ENCODE measurements around the gene FBXO21. TPM values are rescaled to one million over a fixed set of nuclear protein-coding genes. Genes with fewer than 3 reads are reported as not detected.

FBXO21 gene
- polyA plus RNA-seq, 3 donors, result 59.3 to 67.2 (median 66.6) TPM

DNA sequence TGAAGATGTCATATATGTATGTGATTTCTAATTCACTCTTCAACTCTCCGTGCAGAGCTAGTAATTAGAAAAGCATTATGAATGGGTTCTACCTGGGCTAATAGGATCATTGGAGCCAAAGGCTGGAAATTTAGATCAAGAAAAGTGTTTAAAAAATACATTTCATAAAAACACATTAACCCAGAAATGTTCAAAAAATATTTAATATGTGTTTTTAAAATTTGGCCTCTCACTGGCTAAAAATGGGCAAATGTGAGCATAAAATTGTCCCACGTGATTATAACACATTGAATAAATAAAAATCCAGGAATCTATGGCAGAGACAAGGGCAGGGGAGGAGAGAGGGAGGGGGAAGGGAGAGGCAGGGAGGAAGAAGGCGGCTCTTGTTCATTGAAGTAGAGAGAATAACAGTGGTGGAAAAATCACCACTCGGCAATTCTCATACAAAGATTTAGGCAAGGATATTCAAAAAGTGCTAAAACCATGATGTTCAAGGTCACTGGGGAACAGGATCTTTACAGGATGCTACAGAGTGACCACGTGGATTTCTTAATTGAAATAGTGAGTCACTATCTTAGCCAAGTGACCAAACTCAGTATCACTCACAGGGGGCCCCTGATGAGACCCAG is 38.8 kb downstream of the FBXO21 start:
- no peak for DNase-seq (ENCODE audit: extremely low read depth in 1 of 11, low read depth in 9 of 11, low spot score in 4 of 11)

DNA sequence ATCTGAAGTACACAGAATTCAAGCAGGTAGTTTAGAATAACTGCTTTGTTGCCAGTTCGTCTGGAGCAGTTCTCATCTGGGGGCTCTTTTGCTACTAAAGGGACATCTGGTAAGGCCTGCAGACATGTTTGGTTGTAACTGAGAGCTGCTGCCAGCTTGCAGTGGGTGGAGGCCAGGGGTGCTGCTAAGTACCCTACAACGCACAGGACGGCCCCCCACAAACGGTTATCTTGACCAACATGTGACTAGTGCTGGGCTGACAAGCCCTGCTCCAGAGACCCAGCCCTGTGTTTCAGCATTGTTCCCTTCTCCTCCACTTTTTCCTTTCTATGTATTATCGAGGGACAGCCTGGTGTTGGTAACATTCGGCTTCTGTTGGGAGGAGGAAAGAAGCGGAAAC is 40.8 kb downstream of the FBXO21 start:
- no peak for DNase-seq (ENCODE audit: extremely low read depth in 1 of 11, low read depth in 9 of 11, low spot score in 4 of 11)

- DNase-seq (ENCODE audit: extremely low read depth in 1 of 11, low read depth in 9 of 11, low spot score in 4 of 11), result no peak
Measured at GRCh38 chr12:117148642-117149041, 41.6 kb downstream of the FBXO21 start.

GRCh38 chr12:117147639-117148038 is 42.6 kb downstream of the FBXO21 start:
- DNase-seq (ENCODE audit: extremely low read depth in 1 of 11, low read depth in 9 of 11, low spot score in 4 of 11), result no peak

DNA sequence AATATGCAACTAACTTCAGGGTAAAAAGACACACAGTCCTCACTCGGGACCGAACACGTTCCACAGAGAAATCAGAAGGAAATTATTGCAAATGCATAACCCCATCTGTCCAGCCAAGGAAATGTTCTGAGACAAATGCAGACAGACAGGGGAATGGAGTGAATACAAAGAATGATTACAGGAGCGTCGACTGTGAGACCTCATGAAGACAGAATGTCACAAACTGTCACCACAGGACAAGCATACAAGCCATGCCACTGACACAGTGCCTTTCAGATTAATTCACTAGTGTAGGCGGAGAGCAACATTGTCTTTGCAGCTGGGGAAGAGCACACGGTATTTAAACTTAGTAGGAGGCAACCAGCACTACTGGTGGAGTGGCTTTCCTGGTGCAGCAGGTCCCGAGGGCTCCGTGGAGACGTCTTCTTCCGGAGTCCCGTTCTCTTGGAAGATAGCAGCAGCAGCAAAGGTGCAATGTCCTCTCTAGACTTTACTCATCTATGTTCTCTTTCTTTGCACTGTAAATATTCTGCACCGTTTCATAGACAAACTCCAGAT is 44.6 kb downstream of the FBXO21 start:
- no peak for DNase-seq (ENCODE audit: extremely low read depth in 1 of 11, low read depth in 9 of 11, low spot score in 4 of 11)

DNA sequence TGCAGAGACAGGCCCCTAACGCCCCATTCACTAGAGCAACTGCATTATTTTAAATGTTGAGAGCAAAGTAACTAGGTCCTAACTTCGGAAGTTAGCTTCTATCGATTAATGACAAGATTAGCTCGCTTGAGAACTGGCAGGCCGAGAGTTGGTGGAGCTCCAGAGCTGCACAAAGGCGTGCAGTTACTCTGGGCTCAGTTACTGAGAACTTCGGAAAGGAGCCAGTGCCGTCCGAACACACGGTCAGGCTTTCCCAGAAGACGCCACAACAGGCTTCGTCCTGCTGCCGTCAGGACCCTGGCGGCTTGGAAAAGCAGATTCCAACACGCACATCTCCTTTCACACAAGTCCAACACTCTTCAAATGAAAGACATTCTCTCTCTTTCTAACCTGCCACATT is 45.7 kb downstream of the FBXO21 start:
- DNase-seq (ENCODE audit: extremely low read depth in 1 of 11, low read depth in 9 of 11, low spot score in 4 of 11), result no peak

GRCh38 chr12:117143008-117143532 is 47.2 kb downstream of the FBXO21 start:
- DNase-seq (ENCODE audit: extremely low read depth in 1 of 11, low read depth in 9 of 11, low spot score in 4 of 11), result peak in 3 of 11 donors; percentile 33 to 39 (median 38)

- DNase-seq (ENCODE audit: extremely low read depth in 1 of 11, low read depth in 9 of 11, low spot score in 4 of 11), result no peak
Measured at GRCh38 chr12:117142094-117142493, 48.2 kb downstream of the FBXO21 start.

GRCh38 chr12:117141097-117141898 is 49.0 kb downstream of the FBXO21 start:
- DNase-seq (ENCODE audit: extremely low read depth in 1 of 11, low read depth in 9 of 11, low spot score in 4 of 11), result no peak

DNA sequence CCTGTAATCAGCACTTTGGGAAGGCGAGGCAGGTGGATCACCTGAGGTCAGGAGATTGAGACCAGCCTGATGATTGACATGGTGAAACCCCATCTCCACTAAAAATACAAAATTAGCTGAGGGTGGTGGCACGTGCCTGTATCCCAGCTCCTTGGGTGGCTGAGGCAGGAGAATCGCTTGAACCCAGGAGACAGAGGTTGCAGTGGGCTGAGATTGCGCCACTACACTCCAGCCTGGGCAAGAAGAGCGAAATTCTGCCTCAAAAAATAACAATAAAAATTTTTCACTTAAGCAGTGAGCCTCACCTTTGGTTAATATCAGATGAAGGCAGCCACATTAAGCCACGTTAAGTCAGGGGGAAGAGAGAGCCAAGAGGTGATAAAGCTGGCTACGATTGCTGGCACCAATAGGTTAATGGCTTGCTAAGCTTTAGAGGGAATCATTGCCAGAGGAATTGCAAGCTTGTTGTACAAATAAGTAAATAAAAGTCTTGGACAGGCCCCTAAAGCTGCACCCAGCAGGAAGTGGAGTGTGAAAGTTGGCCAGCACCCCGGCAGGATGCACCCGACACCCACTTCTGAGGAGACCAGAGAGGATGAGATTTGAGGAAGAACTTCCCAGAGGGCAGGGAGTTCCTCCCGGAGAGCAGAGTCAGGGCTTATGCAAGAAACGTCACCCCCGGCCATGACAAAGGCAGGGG is 49.7 kb downstream of the FBXO21 start:
- no peak for DNase-seq (ENCODE audit: extremely low read depth in 1 of 11, low read depth in 9 of 11, low spot score in 4 of 11)

- no peak for DNase-seq (ENCODE audit: extremely low read depth in 1 of 11, low read depth in 9 of 11, low spot score in 4 of 11)
Measured at GRCh38 chr12:117139025-117139717, 51.1 kb downstream of the FBXO21 start.

DNA sequence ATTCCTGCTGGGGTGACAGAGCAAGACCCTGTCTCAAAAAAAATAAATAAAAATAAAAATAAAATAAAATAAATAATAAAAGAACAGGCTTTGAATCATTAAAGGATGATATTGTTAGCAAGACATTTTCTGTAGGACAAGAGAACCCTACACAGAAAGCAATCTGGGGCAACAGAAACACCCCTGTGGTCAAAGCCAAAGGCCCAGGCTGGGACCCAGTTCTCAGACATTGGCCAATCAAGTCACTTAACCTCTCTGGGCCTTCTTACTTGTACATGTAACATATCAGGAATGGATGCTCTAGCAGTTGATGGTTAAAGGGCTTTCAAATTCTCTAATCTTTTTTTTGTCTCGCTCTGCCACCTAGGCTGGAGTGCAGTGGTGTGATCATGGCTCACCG is 55.5 kb downstream of the FBXO21 start:
- no peak for DNase-seq (ENCODE audit: extremely low read depth in 1 of 11, low read depth in 9 of 11, low spot score in 4 of 11)

GRCh38 chr12:117134059-117134458 is 56.2 kb downstream of the FBXO21 start:
- no peak for DNase-seq (ENCODE audit: extremely low read depth in 1 of 11, low read depth in 9 of 11, low spot score in 4 of 11)

DNA sequence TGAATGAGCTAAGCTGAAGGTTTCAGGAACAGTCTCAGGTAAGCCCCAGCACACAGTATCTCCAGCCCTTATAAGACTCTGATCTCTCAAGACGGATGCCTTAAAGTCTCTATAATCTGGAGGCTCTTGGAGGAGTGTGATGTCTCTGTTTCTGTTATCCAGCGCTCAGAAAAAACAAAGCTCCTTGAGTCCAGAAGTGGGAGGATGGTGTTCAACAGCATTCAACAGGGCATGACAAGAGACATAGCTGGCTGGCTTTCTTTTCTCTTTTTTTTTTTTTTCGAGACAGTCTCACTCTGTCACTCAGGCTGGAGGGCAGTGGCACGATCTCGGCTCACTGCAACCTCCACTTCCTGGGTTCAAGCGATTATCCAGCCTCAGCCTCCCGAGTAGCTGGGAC is 59.5 kb downstream of the FBXO21 start:
- DNase-seq (ENCODE audit: extremely low read depth in 1 of 11, low read depth in 9 of 11, low spot score in 4 of 11), result no peak

GRCh38 chr12:117129391-117129790 is 60.9 kb downstream of the FBXO21 start:
- no peak for DNase-seq (ENCODE audit: extremely low read depth in 1 of 11, low read depth in 9 of 11, low spot score in 4 of 11)

DNA sequence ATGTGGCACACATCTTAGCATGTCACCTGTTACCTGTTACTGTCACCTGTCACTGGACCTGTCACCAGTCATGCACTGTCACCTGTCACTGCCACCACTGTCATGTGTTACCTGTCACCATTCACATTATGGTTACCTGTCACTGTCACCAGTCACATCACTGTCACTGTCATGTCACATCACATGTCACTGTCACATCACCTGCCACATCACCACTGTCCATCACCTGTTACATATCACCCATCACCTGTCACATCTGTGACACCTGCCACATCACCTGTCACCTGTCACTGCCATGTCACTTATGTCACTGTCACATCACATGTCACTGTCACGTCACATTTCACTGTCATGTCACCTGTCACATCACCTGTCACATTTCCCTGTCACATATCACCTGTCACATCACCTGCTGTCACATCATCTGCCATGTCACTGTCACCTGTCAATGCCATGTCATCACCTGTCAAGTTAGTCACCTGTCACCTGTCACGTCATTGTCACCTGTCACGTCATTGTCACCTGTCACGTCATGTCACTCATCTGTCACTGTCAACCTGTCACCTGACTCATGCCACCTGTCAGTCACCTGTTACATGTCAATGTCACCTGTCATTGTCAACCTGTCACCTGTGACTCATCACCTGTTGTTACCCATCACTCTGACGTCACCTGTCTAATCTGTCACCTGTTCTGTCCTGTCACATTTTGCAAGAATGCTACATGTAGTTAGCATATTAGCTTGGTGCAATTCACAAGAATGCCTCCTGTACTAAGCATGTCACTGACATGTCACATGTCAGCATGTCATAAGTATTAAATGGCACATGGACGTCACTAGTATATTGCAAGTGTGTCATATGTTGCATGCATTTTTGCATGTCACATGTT is 62.1 kb downstream of the FBXO21 start:
- DNase-seq (ENCODE audit: extremely low read depth in 1 of 11, low read depth in 9 of 11, low spot score in 4 of 11), result no peak

DNA sequence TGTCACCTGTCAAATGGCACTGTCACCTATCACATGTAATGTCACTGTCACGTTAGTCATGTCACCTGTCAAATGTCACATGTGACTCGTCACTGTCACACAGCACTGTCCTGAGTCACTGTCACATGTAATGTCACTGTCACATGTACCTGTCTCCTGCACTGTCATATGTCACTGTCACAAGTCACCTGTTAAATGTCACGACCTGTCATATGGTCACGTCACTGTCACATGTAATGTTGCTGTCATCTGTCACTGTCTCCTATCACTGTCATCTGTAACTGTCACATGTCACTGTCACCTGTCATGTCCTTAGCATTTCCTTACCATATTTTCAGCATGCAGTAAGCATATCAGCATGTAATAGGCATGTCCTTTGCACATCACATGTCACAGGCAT is 63.9 kb downstream of the FBXO21 start:
- no peak for DNase-seq (ENCODE audit: extremely low read depth in 1 of 11, low read depth in 9 of 11, low spot score in 4 of 11)

DNA sequence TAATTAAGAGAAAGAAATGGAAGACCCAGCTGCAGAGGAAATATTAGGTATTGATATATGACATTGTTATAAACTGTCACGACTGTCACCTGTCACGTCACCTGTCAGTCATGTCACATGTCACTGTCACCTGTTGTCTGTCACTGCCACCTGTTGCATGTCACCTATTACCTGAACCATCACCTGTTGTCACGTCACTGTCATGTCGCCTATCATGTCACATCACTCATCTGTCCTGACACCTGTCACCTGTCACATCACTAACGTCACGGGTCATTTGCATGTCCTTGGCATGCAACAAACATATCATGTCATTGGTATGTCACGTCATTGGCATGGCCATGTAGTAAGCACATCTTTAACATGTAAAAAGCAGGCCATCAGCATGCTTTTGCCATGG is 64.5 kb downstream of the FBXO21 start:
- DNase-seq (ENCODE audit: extremely low read depth in 1 of 11, low read depth in 9 of 11, low spot score in 4 of 11), result no peak
